Measurements from ENCODE around the gene MAP7. TPM values are rescaled to one million over a fixed set of nuclear protein-coding genes. Genes with fewer than 3 reads are reported as not detected.
"Not testable (repeated sequence)": the region's sequence is repeated elsewhere in the genome, so short reads cannot be mapped to it uniquely, and the experiment has no call there.

MAP7 gene
- 37.2 TPM for polyA plus RNA-seq
- long read RNA-seq, donor 1, full-length matches to known transcripts = 5 of 5 reads
- long read RNA-seq, donor 1, partial matches to known transcripts = 0 of 5 reads
- long read RNA-seq, donor 1, other reads (novel, unspliced or antisense) = 0 of 5 reads
- long read RNA-seq, donor 2, full-length matches to known transcripts = 6 of 12 reads
- long read RNA-seq, donor 2, partial matches to known transcripts = 6 of 12 reads
- long read RNA-seq, donor 2, other reads (novel, unspliced or antisense) = 0 of 12 reads
- long read RNA-seq, donor 3, full-length matches to known transcripts = 6 of 6 reads
- long read RNA-seq, donor 3, partial matches to known transcripts = 0 of 6 reads
- long read RNA-seq, donor 3, other reads (novel, unspliced or antisense) = 0 of 6 reads
- long read RNA-seq, donor 4 = 0 reads
- long read RNA-seq, donor 5, full-length matches to known transcripts = 3 of 9 reads
- long read RNA-seq, donor 5, partial matches to known transcripts = 6 of 9 reads
- long read RNA-seq, donor 5, other reads (novel, unspliced or antisense) = 0 of 9 reads
- long read RNA-seq, donor 6 = 0 reads
- long read RNA-seq, donor 7, full-length matches to known transcripts = 2 of 2 reads
- long read RNA-seq, donor 7, partial matches to known transcripts = 0 of 2 reads
- long read RNA-seq, donor 7, other reads (novel, unspliced or antisense) = 0 of 2 reads
- long read RNA-seq, donor 8, full-length matches to known transcripts = 1 of 7 reads
- long read RNA-seq, donor 8, partial matches to known transcripts = 6 of 7 reads
- long read RNA-seq, donor 8, other reads (novel, unspliced or antisense) = 0 of 7 reads
- long read RNA-seq, donor 9, full-length matches to known transcripts = 3 of 23 reads
- long read RNA-seq, donor 9, partial matches to known transcripts = 20 of 23 reads
- long read RNA-seq, donor 9, other reads (novel, unspliced or antisense) = 0 of 23 reads
- long read RNA-seq, donor 10, full-length matches to known transcripts = 10 of 15 reads
- long read RNA-seq, donor 10, partial matches to known transcripts = 5 of 15 reads
- long read RNA-seq, donor 10, other reads (novel, unspliced or antisense) = 0 of 15 reads
- long read RNA-seq, donor 11, full-length matches to known transcripts = 3 of 3 reads
- long read RNA-seq, donor 11, partial matches to known transcripts = 0 of 3 reads
- long read RNA-seq, donor 11, other reads (novel, unspliced or antisense) = 0 of 3 reads

DNA sequence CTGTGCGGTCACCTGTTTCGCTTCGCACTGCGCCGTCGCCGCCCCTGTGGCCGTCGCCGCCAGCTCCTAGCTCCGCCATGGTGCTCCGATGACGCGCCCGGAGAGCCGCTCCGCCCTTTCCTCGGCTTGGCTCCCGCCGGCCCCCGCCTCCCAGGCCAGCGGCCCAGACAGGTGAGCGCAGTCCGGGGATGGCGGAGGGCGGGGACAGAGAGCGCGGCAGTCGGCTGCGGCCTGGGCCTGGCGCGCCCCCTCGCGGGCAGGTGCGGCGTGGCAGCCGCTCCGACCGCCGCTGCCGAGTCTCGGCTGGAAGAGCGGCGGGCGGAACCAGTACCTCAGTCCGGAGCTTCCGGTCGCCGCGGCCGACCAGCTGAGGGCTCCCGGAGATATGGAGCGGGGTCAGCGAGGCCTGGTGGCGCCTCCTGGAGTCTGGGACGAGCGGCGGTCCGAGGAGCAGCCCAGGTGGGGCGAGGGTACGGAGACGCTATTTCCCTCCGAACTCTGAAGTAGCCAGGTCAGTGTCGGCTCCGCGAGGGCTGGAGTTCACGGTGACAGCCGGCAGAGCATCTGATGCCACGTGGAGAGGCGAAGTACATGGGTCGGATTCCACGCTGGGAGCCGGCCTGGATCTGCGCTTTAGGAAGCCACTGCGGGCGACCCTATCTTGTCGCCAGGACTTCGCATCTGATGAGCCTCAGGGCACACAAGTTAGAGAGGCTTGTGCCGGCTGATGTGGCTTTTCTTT, at the start of gene MAP7:
Gene MAP7, minus strand, starts transcription at position 93 of the 742 bp plus-strand sequence. Its CDS starts 14 bp downstream, at position 79.
- H3K36me3 ChIP-seq (ENCODE audit: control insufficient read depth, insufficient read depth, low read length) = no peaks in the 10 kb centered on the region
- peak; percentile 91 to 97 for DNase-seq
- no CpG with 5 or more reads among the region's 79 CpGs for WGBS (ENCODE audit: insufficient coverage, low lambda C conversion rate)

DNA sequence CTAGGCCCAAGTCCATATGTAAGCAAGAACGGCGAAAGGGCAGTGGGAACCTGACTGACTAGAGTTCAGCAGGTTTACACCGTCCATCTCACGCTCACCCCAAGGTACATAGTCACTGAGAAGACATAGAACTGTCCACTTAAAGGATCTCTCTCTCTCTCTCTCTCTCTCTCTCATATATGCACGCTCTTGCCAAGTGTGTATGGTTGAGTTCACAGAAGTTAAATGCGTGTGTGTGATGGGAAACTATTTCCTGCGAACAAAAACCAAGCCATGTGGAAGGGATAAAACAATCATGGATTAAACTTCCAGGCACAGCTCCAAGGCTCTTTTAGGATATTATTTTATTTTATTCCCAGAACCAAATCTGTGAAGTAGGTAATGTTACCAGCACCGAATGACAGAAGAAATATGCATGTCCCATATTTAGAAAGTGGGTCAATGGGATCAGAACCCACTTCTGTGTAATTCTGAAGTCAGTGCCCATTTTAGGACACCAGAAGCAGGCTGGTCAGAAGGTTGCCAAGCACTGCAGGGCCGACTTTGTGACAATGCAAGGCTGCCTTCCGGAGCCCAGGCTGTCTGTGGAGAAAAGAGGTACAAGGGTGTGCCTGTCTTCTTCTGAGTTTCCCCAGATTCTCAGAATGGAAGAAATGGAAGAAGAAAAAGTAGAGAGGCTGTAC, 49.2 kb upstream of the MAP7 start:
- Histone ChIP-seq H3K27ac (ENCODE audit: low read length) (no peak overlapping the region), H3K9me3 (ENCODE audit: control insufficient read depth, low read depth, low read length) (no peaks in the 10 kb centered on the region), H3K4me3 (ENCODE audit: low read length) (no peak overlapping the region), H3K4me1 (ENCODE audit: control insufficient read depth, insufficient read depth, low read length) (peaks cover 4% of the 10 kb centered on the region), H3K36me3 (ENCODE audit: control insufficient read depth, insufficient read depth, low read length) (no peaks in the 10 kb centered on the region), H3K27me3 (ENCODE audit: control insufficient read depth, insufficient read depth, low read length) (no peaks in the 10 kb centered on the region)
- no peak for DNase-seq
- 80% methylated on average over 1 of the region's 10 CpGs for WGBS (ENCODE audit: insufficient coverage, low lambda C conversion rate)

More for the DNA sequence above, at the start of gene MAP7:
- peak within 1 kb of the TSS; percentile 89 for H3K27ac ChIP-seq (ENCODE audit: low read length)
- H3K27me3 ChIP-seq (ENCODE audit: control insufficient read depth, insufficient read depth, low read length) = peaks cover 14% of the 10 kb centered on the region
- H3K4me3 ChIP-seq (ENCODE audit: low read length) = peak within 1 kb of the TSS; percentile 80
- H3K4me1 ChIP-seq (ENCODE audit: control insufficient read depth, insufficient read depth, low read length) = peaks cover 18% of the 10 kb centered on the region
- H3K9me3 ChIP-seq (ENCODE audit: control insufficient read depth, low read depth, low read length) = no peaks in the 10 kb centered on the region

DNA sequence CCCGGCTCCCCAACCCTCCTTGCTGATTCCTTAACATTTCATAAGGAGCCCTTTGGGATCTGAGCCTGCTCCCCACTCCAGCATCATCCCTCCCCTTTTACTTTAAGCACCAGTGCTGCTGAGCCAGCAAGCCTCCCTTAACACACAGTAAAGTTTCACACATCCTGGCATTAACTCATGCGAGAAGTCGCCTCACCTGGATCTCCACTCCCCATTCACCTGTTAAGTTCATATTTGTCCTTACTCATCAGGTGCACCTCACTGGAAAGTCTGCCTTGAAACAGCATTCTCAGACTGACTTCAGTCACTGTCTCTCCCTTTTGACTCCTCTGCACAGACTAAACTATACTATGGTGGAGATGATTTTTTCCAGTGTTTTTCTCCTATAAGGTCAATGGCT, 47.8 kb upstream of the MAP7 start:
- Histone ChIP-seq H3K27me3 (ENCODE audit: control insufficient read depth, insufficient read depth, low read length) (no peaks in the 10 kb centered on the region), H3K27ac (ENCODE audit: low read length) (no peak overlapping the region), H3K4me3 (ENCODE audit: low read length) (no peak overlapping the region), H3K36me3 (ENCODE audit: control insufficient read depth, insufficient read depth, low read length) (no peaks in the 10 kb centered on the region), H3K4me1 (ENCODE audit: control insufficient read depth, insufficient read depth, low read length) (peaks cover 4% of the 10 kb centered on the region), H3K9me3 (ENCODE audit: control insufficient read depth, low read depth, low read length) (no peaks in the 10 kb centered on the region)
- DNase-seq = no peak
- WGBS (ENCODE audit: insufficient coverage, low lambda C conversion rate) = no CpG with 5 or more reads among the region's 3 CpGs

DNA sequence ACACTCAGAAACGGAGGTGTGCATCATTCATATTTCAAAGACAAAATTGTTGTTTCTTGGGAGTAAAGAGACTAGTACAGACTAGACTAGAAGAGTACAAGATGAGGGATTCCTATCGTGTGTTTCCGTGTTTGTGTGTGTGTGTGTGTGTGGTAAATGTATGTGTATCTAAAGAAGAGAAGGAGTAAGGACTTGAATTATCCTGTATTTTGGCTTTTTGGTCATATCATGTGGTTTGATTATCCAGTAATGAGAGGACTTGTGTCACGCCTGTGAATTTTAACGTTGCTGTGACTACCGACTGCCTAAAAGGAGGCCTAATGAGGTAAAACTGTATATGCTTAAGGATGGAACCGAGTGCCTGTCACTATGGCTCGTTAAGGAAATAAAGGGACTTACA, 44.4 kb upstream of the MAP7 start:
- DNase-seq = no peak
- no peaks in the 10 kb centered on the region for H3K4me1 ChIP-seq (ENCODE audit: control insufficient read depth, insufficient read depth, low read length)
- H3K36me3 ChIP-seq (ENCODE audit: control insufficient read depth, insufficient read depth, low read length) = peaks cover 15% of the 10 kb centered on the region
- no peak overlapping the region for H3K27ac ChIP-seq (ENCODE audit: low read length)
- no peaks in the 10 kb centered on the region for H3K27me3 ChIP-seq (ENCODE audit: control insufficient read depth, insufficient read depth, low read length)
- no CpG with 5 or more reads among the region's 8 CpGs for WGBS (ENCODE audit: insufficient coverage, low lambda C conversion rate)
- no peak overlapping the region for H3K4me3 ChIP-seq (ENCODE audit: low read length)
- H3K9me3 ChIP-seq (ENCODE audit: control insufficient read depth, low read depth, low read length) = no peaks in the 10 kb centered on the region

DNA sequence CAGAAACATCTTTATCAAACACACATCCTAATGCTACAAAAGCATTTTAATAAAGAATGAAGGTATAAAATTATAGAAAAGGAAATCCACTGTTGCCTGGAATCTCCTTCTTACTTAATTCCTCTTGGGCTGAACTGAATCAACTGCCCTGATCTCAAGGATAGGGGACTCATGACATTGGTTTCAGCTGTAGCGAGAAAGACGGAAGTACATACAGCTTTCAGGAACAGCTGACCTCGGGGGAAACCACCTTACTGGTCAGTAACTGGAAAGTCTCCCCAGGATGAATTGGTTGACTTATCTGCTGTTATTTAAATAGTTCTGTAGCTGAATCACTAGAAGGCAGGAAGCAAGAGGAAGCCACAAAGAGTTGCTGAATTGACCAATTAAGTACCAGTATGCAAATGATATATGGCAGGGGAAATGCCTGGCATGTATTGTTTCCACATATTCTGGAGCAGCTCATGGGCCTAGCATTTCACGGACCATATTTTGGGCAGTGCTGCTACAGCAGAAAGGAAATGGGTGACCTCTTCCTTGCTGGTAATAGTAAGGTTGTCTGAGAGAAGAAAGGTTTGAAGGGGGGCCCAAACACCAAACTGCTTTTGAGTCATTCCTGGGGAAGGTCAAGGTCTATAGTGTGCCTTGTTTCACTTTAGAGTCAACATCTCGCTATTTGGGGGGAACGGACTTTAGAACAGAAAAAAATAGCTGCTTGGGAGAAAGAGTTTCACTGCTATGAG, 43.7 kb upstream of the MAP7 start:
- peak in 1 of 2 donors; percentile 19 for DNase-seq
- peaks cover 15% of the 10 kb centered on the region for H3K36me3 ChIP-seq (ENCODE audit: control insufficient read depth, insufficient read depth, low read length)

DNA sequence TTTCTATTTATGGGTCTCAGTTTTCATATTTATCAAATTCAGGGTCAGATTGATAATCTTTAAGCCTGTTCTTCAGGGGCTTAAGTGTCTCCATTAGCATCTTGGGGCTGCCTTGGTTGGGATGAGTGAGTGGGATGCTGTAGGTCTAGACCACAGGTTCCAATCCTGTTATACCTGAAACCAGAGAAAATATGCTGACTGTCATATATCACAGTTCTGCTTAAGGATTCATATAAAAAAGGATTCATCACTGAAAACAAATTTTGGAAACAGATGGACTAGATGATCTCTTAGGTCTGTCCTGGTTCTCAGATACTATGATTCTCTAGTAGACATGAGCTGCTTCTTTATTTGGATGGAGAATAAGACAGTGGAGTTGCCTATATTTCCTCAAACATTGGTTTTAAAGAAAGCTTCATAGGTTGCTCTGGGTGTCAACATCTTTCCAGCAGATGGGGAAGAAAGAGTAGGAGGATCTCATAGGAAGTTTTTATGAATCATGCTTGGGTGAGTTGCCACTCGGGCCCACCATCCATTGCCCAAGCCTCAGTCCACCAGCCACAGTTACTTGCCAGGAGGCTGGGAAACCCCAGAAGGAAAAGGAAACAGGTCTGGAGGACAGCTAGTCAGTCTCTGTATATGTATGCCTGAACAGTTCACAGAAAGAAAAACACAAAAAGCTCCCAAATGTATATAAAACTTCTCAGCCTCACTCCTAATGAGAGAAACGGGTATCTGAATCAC, 42.9 kb upstream of the MAP7 start:
- DNase-seq = no peak
- Histone ChIP-seq H3K4me3 (ENCODE audit: low read length) (no peak overlapping the region), H3K27me3 (ENCODE audit: control insufficient read depth, insufficient read depth, low read length) (no peaks in the 10 kb centered on the region), H3K9me3 (ENCODE audit: control insufficient read depth, low read depth, low read length) (no peaks in the 10 kb centered on the region), H3K27ac (ENCODE audit: low read length) (no peak overlapping the region), H3K4me1 (ENCODE audit: control insufficient read depth, insufficient read depth, low read length) (no peaks in the 10 kb centered on the region), H3K36me3 (ENCODE audit: control insufficient read depth, insufficient read depth, low read length) (peaks cover 18% of the 10 kb centered on the region)
- no CpG with 5 or more reads among the region's 2 CpGs for WGBS (ENCODE audit: insufficient coverage, low lambda C conversion rate)

More for the DNA sequence above, 43.7 kb upstream of the MAP7 start:
- no peaks in the 10 kb centered on the region for H3K9me3 ChIP-seq (ENCODE audit: control insufficient read depth, low read depth, low read length)
- H3K27ac ChIP-seq (ENCODE audit: low read length) = no peak overlapping the region
- no peaks in the 10 kb centered on the region for H3K27me3 ChIP-seq (ENCODE audit: control insufficient read depth, insufficient read depth, low read length)
- 87% methylated on average over 2 of the region's 6 CpGs for WGBS (ENCODE audit: insufficient coverage, low lambda C conversion rate)
- H3K4me3 ChIP-seq (ENCODE audit: low read length) = no peak overlapping the region
- no peaks in the 10 kb centered on the region for H3K4me1 ChIP-seq (ENCODE audit: control insufficient read depth, insufficient read depth, low read length)

DNA sequence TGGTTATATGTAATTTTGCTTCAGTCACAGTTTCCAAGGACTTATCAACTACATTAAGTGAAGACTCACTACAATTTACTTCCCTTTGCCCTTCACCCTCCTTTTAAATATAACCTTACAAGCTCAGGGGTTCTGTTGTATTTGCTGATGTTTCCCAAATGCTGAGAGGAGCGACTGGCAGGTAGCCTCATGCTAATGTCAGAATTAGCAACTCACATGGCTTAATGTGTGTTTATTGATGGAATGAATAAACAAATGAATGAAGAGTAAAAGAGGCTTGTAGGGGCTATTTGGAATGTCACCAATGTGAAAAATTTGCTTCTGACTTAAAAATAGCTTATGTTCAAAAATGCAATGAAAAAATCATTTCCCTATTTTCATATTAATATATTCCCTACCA, 41.4 kb upstream of the MAP7 start:
- Histone ChIP-seq H3K9me3 (ENCODE audit: control insufficient read depth, low read depth, low read length) (no peaks in the 10 kb centered on the region), H3K4me3 (ENCODE audit: low read length) (no peak overlapping the region), H3K27ac (ENCODE audit: low read length) (no peak overlapping the region), H3K36me3 (ENCODE audit: control insufficient read depth, insufficient read depth, low read length) (peaks cover 18% of the 10 kb centered on the region), H3K4me1 (ENCODE audit: control insufficient read depth, insufficient read depth, low read length) (no peaks in the 10 kb centered on the region), H3K27me3 (ENCODE audit: control insufficient read depth, insufficient read depth, low read length) (no peaks in the 10 kb centered on the region)
- WGBS (ENCODE audit: insufficient coverage, low lambda C conversion rate) = no CpG with 5 or more reads among the region's 1 CpG
- DNase-seq = no peak

DNA sequence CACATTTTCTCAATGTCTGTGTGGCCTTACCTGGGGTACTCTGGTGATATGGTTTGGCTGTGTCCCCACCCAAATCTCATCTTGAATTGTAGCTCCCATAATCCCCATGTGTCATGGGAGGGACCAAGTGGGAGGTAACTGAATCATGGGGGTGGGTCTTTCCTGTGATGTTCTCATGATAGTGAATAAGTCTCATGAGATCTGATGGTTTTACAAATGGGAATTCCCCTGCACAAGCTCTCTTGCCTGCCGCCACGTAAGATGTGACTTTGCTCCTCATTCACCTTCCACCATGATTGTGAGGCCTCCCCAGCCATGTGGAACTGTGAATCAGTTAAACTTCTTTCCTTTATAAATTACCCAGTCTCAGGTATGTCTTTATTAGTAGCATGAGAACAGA, 40.6 kb upstream of the MAP7 start:
- no CpG with 5 or more reads among the region's 2 CpGs for WGBS (ENCODE audit: insufficient coverage, low lambda C conversion rate)
- not testable (repeated sequence) for H3K9me3 ChIP-seq (ENCODE audit: control insufficient read depth, low read depth, low read length); H3K4me1 ChIP-seq (ENCODE audit: control insufficient read depth, insufficient read depth, low read length); H3K27me3 ChIP-seq (ENCODE audit: control insufficient read depth, insufficient read depth, low read length); H3K27ac ChIP-seq (ENCODE audit: low read length); DNase-seq; H3K4me3 ChIP-seq (ENCODE audit: low read length)
- H3K36me3 ChIP-seq (ENCODE audit: control insufficient read depth, insufficient read depth, low read length) = peaks cover 18% of the 10 kb centered on the region
